DND-41 (cell line): ENCODE data around the gene RTN4RL2.

Source experiments
- EZH2 ChIP-seq: IDR thresholded peaks from 3 replicates; pipeline ENCODE4 v1.6.1; 2012; ENCODE audit warnings: borderline replicate concordance, low read depth, mild to moderate bottlenecking, moderate library complexity, low read length, inconsistent platforms; ENCODE audit not compliant: severe bottlenecking
- TF ChIP-seq, protein P1 (sequence below): IDR thresholded peaks from 2 replicates; pipeline ENCODE4 v1.5.1; 2012; ENCODE audit warnings: borderline replicate concordance, low read length, moderate library complexity, mild to moderate bottlenecking; ENCODE audit not compliant: poor library complexity, severe bottlenecking; ENCODE audit errors: extremely low read depth

DNA sequence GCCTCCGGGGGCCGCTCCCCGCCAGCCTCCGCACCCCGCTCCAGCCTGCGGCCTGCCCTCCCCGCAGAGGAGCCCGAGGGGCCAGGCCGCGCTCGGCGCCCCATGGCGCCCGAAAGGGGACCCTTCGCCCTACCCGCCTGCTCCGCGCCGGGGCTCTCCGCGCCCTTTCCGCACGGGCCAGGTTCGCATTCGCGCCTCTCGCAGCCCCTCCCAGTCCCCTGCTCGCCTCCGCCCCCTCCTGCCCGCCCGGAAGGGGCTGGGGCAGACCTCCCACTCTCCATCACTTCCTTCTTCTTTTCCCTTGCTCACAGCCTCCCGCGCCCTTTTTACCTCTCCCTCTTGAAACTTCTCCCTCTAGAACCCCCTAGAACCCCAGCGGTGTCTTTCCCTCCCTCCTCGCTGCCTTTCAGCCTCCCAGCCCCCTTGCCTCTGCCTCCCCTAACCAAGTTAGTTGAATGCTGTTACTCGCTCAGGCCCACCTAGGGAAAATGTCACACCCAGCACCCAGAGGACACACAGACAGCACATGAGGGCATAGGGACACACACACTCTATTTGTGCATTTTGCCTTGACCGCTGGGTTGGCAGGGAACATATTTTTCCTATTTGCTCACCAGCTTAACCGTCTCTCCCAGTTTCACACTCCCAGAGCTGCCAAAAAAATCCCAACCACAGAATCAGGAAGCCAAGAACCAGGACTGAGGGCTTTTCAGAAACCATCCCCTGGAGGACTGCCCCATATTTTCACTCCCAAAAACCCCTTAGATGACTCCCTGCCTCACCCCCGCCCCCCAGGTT lies 33.2 kb upstream of the RTN4RL2 start, which contains the start of gene SLC43A3:
- TF ChIP-seq, protein P1, sequence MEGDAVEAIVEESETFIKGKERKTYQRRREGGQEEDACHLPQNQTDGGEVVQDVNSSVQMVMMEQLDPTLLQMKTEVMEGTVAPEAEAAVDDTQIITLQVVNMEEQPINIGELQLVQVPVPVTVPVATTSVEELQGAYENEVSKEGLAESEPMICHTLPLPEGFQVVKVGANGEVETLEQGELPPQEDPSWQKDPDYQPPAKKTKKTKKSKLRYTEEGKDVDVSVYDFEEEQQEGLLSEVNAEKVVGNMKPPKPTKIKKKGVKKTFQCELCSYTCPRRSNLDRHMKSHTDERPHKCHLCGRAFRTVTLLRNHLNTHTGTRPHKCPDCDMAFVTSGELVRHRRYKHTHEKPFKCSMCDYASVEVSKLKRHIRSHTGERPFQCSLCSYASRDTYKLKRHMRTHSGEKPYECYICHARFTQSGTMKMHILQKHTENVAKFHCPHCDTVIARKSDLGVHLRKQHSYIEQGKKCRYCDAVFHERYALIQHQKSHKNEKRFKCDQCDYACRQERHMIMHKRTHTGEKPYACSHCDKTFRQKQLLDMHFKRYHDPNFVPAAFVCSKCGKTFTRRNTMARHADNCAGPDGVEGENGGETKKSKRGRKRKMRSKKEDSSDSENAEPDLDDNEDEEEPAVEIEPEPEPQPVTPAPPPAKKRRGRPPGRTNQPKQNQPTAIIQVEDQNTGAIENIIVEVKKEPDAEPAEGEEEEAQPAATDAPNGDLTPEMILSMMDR, result no peak
- no peak for TF ChIP-seq EZH2
